Transverse colon (tissue), 4 donors: ENCODE results near the gene PCDHB5.
"Not testable (repeated sequence)": the region's sequence is repeated elsewhere in the genome, so short reads cannot be mapped to it uniquely, and the experiment has no call there.

ENCODE experiments used
- EP300 ChIP-seq: sonication (generic); formaldehyde crosslinking; IDR thresholded peaks from one replicate; pipeline ENCODE4 v1.6.1; 2017; ENCODE audit warnings: antibody characterized with exemption, low read depth
- POLR2A ChIP-seq: fragments of 450-650 bp; IDR thresholded peaks from one replicate; pipeline ENCODE4 v1.6.1; 2016; ENCODE audit warnings: antibody characterized with exemption, mild to moderate bottlenecking, moderate library complexity
- POLR2AphosphoS5 ChIP-seq, 3 donors: sonication (generic); formaldehyde crosslinking; IDR thresholded peaks; one replicate each; pipeline ENCODE4 v1.6.1; 2016; ENCODE audit warnings: antibody characterized with exemption in 3 of 3
- TF ChIP-seq, protein P1 (sequence below), 5 experiments: fragments of 200-600 bp in 3 of 5; fragments of 450-650 bp in 2 of 5; sonication (generic) in 3 of 5; IDR thresholded peaks; 1 replicate in 2 of 5; 2 replicates in 3 of 5; pipeline ENCODE4 v1.5.1; 2016 to 2017; ENCODE audit warnings: antibody characterized with exemption in 5 of 5, inconsistent platforms in 3 of 5, mild to moderate bottlenecking in 2 of 5, moderate library complexity in 1 of 5

DNA sequence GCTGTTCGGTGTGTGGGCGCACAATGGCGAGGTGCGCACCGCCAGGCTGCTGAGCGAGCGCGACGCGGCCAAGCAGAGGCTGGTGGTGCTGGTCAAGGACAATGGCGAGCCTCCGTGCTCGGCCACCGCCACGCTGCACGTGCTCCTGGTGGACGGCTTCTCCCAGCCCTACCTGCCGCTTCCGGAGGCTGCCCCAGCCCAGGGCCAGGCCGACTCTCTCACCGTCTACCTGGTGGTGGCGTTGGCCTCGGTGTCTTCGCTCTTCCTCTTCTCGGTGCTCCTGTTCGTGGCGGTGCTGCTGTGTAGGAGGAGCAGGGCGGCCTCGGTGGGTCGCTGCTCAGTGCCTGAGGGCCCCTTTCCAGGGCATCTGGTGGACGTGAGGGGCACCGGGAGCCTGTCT, 44.9 kb downstream of the PCDHB5 start:
- TF ChIP-seq, protein P1, sequence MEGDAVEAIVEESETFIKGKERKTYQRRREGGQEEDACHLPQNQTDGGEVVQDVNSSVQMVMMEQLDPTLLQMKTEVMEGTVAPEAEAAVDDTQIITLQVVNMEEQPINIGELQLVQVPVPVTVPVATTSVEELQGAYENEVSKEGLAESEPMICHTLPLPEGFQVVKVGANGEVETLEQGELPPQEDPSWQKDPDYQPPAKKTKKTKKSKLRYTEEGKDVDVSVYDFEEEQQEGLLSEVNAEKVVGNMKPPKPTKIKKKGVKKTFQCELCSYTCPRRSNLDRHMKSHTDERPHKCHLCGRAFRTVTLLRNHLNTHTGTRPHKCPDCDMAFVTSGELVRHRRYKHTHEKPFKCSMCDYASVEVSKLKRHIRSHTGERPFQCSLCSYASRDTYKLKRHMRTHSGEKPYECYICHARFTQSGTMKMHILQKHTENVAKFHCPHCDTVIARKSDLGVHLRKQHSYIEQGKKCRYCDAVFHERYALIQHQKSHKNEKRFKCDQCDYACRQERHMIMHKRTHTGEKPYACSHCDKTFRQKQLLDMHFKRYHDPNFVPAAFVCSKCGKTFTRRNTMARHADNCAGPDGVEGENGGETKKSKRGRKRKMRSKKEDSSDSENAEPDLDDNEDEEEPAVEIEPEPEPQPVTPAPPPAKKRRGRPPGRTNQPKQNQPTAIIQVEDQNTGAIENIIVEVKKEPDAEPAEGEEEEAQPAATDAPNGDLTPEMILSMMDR (IDR thresholded peaks at IDR 0.05) = not testable (repeated sequence)
- not testable (repeated sequence) for TF ChIP-seq POLR2A; POLR2AphosphoS5 (IDR thresholded peaks at IDR 0.05); EP300
